Hindlimb muscle (tissue), 1 donor: ENCODE measurements around the gene NCBP3. TPM values are rescaled to one million over a fixed set of nuclear protein-coding genes. Genes with fewer than 3 reads are reported as not detected.
"Not testable (repeated sequence)": the region's sequence is repeated elsewhere in the genome, so short reads cannot be mapped to it uniquely, and the experiment has no call there.

Experiments
- DNase-seq: peaks from one replicate; pipeline ENCODE4 v3.0.0-alpha.2; 2013
- polyA plus RNA-seq: library from polyadenylated mRNA; unstranded; fragments of 120-200 nt; gene quantifications from one replicate; pipeline ENCODE4 v1.2.1, GENCODE V29; 2013; ENCODE audit not compliant: insufficient read length

The NCBP3 gene
- polyA plus RNA-seq, 1 donor = 66.5 TPM

DNA sequence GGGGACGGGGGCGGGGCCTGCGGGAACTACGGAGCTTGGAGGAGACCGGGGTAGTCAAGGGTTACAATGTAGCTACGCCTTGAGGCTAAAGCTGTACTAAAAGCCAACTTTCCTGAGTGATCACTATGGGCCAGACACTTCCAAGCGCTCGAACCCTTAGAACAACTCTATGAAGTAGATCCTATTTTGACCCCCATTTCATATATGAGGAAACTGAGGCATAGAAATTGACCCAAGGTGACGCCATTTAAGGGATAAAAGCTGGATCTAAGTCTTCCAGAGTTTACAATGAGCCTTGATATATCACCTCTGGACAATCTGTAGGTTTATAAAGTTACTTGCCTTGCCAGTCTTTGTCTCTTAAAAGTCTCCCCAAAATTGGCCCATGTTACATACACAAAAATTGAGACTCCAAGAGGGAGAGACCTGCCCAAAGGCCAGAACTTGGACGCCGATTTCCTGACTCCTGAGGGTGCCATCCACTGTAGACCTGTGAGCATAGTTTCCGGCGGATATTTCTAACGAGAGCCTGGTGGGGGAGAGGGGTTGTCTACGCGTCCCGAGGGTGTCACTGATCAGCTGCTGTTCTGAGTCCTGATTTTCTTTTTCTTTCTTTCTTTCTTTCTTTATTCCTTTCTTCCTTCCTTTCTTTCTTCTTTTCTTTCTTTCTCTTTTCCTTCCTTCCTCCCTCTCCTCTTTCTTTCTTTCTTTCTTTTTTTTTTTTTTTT, 555 bp upstream of the NCBP3 start:
- no peak for DNase-seq

DNA sequence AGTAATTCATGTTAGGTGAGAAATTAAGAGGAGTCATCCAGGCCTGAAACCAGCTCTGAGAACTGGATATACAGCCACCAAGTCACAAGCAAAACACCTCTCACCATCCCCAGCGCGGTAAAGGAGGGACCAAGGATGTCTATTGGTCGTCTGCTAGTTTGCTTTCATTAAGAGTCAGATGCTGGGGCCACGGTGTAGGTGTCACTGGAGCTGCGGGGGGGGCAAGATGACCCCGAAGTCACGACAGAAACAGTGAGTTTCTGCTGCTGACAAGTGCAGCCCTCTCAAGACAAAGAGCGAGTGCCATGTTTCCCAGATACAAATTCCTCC, 790 bp downstream of the NCBP3 start:
- no peak for DNase-seq

DNA sequence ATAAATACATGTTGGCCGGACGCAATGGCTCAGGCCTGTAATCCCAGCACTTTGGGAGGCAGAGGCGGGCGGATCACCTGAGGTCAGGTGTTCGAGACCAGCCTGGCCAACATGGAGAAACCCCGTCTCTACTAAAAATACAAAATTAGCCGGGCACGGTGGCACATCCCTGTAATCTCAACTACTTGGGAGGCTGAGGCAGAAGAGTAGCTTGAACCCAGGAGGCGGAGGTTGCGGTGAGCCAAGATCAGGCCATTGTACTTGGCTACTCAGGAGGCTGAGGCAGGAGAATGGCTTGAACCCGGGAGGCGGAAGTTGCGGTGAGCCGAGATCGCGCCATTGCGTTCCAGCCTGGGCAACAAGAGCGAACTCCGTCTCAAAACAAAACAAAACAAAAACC, 1.5 kb downstream of the NCBP3 start:
- not testable (repeated sequence) for DNase-seq

DNA sequence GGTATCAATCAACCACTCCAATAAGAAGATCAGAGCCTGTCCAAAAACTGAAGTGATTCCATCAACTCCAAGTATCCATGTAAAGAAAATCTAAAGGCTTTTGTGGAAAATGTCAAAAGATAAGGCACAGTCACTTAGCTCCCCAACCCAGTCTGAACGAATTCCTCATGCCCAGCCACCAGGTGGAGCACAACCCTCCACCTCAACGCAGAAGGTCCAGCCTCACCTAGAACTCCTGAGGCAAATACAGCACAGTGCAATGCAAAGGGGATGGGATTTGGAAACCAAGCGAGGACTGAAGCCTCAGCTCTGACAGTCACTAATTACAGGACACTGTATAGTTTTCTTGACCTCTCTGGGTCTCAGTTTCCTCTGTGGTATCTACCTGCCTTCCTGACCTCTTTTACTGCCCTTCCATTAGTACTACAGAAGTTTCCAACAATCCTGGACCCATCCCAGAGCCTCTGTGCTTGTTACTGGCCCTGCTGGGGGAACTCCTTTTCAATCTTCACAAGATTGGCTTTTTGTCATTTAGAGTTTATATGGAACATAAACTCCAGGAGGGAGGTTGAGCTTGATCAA, 2.0 kb downstream of the NCBP3 start:
- DNase-seq = no peak

DNA sequence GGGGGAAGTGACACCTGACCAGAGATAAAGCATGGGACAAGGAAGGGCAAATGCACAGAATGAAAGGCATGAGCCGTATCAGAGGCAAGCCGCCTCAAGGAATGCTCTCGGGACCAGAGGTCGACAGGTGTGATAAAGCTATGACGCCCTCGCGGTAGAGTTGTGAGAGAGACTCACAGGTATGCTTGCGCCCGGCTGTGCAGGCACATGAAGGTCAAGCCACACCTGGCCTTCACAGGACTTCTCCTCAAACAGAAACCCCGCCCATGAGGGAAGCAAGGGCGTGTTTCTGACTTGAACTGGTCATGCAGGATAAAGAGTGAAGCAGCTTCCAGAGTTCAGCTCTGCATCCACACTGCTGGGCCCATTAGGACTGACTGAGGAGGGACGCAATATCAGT, 7.8 kb downstream of the NCBP3 start:
- no peak for DNase-seq

DNA sequence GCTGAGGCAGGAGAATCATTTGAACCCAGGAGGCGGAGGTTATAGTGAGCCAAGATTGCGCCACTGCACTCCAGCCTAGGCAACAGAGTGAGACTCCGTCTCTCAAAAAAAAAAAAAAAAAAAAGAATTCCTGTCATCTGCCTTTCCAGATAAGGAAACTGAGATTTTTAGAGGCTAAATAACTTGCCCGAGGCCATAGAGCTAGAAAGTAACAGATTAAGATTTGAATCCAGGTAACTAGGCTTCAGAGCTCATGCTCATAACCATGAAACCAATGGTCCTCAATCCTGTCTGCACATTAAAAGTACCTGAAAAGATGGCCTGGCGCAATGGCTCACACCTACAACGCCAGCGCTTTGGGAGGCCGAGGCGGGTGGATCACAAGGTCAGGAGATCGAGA, 9.5 kb downstream of the NCBP3 start:
- DNase-seq = no peak

DNA sequence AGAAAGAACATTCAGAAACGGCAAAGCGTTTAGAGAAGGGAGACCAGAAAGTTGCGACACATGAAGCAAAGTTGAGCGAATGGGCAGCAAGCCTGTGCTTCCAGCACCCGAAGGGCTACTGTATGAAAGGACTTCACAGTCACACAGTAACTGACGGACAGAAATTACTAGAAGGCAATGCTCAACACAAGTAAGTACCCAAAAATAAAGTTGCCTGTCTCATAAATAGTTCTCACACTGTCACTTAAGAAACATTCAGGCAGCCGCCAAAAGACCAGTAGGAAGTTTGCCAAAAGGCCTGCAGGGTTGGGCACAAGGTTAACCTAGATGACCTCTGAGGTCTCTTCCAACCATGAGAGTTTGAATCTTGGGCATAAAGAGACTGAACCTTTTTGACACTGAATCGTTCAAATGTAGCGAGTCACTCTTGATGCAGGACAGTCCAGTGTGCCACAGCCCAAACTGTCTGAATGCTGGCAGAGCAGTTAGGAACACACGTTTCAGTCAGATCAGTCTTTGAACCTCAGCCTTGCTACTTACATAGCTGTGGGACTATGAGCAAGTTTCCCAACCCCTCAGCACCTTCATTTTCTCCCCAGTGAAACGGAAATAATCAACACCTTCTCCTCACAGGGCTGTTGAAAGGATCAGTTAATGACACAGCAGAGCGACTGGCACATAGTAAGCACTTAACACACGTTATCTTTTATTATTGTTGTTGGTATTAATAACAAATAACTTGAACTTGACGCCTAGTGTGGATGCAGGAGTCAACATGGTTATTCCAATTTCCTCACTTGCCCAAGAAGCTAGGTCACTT, 10.4 kb downstream of the NCBP3 start:
- DNase-seq = no peak

DNA sequence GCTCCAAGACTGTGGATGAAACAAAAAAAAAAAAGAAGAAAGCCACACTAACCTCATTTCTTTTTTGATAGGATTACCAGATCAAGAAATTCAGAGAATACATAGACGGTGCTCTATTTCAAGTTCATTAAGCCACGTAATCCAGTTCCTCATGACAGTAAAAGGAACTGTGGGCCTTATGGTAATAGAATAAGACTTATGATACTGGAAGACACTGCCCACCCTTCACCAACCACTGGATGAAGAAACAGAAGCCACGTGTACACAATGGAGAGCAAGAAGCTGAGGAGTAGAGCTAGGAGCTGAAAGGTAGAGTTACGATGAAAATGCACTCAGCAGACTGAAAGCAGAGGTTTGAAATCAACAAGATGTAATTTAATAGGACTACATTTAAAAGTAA, 11.2 kb downstream of the NCBP3 start:
- no peak for DNase-seq

DNA sequence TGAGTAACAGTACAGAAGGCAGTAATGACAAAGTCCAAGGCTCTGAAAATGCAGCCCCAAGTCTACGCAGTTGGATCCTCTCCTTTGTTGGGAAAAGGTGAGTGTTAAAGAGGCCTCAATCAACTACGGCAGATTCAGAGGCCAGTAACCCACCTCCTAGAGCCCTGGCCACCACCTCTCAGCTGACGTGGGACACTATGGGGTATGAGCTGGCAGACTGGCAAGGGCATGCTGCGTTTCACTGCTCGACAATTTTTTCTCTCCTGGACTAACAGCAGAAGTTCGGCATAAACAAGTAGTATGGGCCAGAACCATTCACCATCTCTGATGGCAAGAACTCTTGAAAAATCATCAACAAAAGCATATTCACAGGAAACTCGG, 17.2 kb downstream of the NCBP3 start:
- DNase-seq = no peak

DNA sequence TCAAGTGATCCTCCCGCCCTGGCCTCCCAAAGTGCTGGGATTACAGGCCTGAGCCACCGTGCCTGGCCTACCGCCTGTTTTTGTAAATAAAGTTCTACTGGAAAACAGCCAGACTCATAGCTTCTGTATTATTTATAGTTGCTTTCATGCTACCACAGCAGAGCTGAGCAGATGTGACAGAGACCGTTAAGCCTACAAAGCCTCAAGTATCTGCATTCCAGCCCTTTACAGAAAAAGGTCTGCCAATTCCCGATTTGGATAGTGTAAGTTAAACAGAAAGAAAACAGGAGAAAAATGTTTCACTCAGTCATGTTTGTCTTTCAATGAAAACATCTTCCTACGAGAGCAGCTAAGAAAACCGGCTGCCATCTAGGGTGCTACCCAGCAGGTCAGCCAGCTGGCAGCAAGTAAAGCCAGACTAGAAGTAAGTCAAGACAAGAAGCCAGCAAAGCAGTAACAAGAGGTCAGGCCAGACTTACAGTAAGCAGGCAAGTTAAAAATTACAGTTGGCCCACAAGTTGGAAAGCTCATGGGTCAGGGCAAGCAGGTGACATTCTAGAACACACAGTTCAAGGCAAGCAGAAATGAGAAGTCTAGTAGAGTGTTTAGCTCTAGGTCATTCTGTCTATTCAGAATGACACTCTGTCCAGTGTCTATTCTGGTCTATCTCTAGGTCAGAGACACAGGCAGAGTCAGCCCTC, 17.7 kb downstream of the NCBP3 start:
- no peak for DNase-seq

DNA sequence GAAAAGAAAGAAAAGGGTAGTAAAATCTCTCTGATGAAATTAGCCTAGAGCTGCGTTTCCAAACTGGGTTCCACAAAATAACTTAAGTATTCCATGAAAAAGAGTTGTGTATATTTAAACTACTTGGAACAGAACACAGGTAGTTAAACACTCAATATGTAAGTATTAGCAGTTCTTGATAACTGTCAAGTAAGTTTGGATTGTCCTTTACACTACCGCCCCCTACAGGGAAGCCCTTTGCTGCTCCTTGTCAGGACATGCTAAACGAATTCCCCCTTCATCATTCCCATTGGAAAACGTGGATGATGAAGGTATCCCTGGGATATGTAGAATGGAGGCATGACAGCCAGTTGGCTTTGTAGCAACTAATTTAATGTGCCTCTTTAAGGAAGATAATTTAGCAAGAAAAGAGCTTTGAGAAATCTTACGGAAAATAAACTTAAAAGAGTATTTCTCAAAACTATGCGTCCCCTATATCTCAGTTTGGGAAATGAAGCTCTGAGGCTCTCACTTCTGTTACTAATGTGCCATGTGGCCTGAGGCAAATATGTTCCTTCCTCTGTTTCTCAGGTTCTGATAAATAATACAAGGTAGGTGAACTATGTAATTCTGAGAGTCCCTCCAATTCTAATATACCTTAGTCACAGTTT, 18.8 kb downstream of the NCBP3 start:
- DNase-seq = no peak

DNA sequence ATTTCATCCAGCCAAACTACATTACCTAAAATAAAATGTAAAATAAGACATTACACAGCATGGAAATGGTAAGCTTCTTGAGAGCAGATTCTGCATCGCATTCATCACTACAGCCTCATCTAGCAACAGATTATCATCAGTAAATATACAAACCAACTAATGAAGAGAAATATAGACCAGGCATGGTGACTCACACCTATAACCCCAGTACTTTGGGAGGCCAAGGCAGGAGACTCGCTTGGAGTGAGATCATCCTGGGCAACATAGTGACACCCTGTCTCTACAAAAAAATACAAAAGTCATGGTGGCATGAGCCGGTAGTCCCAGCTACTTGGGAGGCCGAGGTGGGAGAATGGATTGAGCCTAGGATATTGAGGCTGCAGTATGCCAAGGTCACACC, 19.9 kb downstream of the NCBP3 start:
- no peak for DNase-seq

DNA sequence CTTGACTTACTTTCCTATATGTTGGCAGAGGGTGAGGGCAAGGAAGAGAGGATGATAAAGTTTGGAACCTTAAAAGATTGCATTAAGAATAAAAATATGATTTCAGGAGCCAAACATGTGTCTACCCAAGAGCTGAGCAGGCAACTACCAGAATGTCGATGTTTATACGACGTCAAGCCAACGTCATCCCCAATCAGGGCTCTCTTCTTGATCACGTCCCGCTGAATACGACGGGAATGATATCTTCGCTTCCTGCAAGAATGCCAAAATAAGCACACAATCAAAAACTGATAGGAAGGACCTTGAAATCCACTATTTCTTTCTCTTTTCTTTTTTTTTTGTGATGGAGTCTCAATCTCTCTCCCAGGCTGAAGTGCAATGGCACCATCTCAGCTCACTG, 24.9 kb downstream of the NCBP3 start:
- no peak for DNase-seq

DNA sequence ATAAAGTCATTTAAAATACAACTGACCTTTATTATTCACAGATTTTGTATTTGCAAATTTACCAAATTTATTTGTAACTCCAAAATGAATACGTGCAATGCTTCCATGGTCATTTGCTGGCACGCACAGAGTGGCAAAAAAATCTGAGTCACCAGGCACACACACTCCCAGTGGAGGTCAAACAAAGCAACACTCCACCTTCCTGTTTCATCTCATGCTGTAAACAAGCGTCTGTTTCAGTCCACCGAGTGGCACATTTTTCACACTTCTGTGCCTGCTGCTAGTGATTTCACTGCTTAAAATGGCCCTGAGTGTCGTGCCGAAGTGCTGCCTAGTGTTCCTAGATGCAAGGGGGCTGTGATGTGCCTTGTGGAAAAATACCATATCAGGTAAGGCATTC, 27.3 kb downstream of the NCBP3 start:
- DNase-seq = no peak

DNA sequence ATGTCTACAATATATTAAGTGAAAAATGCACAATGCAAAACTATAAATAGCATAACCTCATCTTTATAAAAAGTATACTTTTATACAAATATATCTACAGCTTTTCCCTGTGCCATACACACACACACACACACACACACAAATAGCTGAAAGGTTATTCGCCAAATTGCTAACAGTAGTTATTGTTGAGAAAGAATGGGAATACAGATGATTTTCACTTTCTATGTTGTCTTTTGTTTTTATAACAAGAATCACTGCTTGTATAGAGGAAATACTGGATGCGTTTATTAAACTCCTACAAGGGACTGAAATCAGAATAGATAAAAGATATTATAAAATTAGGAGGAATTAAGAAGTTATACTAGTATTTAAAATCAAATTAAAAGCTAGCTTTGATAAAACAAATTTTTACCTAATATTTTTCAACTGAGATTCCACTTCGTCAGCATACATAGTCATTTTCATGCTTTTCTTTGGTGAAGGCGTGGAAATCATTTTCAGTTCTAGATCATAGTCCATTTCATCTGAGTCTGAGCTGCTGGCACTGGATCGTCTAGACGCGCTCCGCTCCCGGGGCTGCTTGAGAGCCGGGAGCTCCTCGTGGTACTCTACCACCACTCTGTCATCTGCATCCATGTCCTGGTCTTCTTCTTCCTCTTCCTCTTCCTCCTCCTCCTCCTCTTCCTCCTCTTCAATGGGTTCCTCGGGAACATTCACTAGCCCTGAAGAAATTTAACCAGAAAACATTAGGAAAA, 28.0 kb downstream of the NCBP3 start:
- no peak for DNase-seq

DNA sequence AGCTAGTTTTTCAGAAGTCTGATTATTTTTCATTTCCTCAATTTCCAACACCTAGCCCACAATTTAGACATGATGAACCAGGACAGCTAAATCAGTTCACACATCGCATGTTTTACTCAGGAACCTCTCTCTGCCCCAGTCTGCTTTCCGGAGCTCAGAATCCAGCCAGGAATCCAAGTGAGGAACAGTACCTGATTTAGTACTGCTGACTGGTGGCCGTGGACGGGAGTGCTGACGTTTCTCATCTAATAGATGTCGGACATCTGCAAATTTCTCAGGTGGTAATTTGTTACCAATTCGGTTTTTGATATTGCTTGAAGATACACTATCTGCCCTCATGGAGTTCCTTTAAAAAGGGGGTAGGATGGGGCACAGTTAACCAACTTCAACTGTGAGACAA, 30.1 kb downstream of the NCBP3 start:
- DNase-seq = no peak

DNA sequence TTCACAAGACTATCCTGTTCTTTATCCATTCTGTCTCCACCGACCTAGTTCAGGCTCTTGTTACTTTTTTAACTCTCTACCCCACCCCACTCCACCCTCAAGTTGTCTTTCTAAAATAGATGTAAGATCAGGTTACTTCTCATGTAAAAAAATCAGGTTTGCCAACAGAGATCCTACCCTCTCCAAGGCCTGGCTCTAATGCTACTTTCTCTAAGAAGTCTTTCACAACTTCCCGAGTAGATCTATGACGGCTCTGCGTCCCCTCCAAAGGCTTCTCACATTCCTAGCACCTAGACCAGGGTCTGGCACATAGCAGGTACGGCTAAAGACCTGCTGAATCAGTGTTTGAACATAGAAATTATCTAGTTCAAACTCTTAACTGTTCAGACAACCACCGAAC, 30.9 kb downstream of the NCBP3 start:
- DNase-seq = no peak

DNA sequence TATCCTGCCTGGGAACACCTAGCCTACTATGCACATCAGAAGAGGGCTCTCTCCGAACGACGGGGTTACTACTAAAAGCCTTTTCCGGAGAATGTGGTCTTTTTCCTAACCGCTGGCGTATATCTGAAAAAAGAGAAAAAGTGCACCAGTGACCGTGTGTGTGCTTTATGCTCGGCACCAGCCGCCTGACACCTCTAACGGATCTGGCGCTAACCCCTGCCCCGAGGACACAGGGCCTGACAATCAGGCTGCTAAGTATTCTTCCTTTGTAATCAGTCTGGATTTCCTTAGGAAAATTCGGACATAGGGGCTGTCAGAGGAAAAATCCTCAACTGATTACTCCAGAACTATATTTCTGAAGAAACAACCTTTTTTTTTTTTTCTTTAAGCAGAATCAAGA, 31.7 kb downstream of the NCBP3 start:
- no peak for DNase-seq

DNA sequence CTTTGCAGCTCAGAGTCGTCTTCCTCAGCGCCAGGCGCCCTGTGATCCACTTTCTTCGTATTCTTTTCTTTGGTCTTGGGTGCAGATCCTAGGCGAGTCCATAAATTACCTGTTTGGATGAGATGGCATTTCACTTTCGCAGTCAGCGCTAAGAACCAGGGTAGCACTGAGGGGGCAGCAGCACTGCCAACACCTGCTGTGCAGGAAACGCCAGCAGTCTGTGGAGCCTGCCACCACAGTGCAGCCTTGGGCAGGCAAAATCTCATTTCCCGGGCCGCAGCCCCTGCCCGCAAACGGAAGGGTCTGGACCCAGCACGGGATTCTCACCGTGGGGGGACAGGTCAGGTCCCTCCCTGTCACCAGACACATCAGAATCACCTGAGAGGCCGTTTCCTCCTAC, 32.9 kb downstream of the NCBP3 start:
- DNase-seq = no peak

DNA sequence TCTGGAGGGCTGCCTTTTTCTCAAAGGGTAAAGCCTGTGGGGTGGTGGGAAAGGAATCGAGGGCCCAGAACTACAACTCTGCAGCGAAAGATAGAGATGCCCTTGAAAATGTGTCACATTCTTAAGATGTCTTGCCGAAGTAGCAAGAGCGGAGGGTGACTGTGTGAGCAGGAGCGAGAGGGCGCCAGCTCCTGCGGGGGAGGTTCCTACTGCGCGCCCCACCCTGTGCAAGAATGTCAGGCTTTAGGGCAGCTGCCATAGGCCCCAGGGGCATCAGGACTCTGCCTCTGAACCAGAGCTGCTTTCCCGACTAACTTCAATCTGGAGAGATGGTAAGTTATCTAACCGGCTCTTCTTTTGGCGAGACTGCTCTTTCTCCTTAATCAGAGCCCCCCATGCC, 33.3 kb downstream of the NCBP3 start:
- DNase-seq = no peak

DNA sequence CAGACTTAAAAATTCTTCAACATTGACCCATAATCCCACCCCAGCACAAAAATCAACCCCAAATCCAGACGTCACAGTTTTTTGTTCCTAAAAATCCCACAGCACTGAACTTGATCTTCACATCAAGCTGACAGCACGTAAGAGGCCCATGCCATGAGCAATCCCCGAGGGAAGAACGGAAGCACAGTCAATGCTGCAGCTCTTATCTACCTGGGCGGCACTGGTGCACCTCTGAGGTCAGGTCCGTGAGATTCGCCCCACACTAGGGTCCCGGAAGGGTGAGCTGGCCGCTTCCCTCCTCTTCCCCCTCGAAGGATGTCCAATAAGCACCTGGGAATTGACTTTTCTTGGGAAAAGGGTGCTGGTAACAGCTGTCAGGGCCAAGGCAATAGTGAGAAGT, 33.8 kb downstream of the NCBP3 start:
- no peak for DNase-seq

DNA sequence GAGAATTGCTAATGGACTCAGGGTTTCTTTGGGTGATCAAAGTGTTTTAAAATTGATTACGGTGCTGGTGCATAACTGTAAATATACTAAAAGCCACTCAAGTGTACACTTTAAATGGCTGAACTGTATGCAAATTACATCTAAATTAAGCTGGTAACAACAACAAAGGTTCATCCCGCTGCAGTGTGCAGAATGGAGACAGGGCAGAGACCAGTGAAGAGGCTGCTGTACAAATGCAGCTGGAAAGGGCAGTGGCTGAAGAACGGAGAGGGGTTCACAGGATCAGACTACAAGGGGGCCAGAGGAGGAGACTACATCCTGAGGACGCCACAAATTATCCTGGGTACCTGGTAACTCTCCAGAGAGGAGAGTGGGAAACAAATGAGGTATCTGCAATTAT, 36.0 kb downstream of the NCBP3 start:
- no peak for DNase-seq
